OCI-LY1 (cell line): ENCODE measurements around the gene PARD3.

Experiments
- CTCF ChIP-seq: fragments of 200-600 bp; sonication (generic), shearing (Covaris generic); IDR thresholded peaks from 2 replicates; pipeline ENCODE4 v1.5.1; 2017; ENCODE audit warnings: mild to moderate bottlenecking, antibody characterized with exemption, low read length, moderate library complexity, mixed read lengths
- EZH2 ChIP-seq: fragments of 200-600 bp; sonication (generic), shearing (Covaris generic); IDR thresholded peaks from 2 replicates; pipeline ENCODE4 v1.8.0; 2017; ENCODE audit warnings: borderline replicate concordance, mixed run types, mild to moderate bottlenecking, antibody characterized with exemption, low read length, moderate library complexity, mixed read lengths

GRCh38 chr10:34151481-34151880 lies 663.6 kb downstream of the PARD3 start:
- TF ChIP-seq CTCF, result no peak
- no peak for TF ChIP-seq EZH2
